Adipose tissue (tissue), 3 donors: Measurements from ENCODE around the gene HS6ST3. TPM values are rescaled to one million over a fixed set of nuclear protein-coding genes. Genes with fewer than 3 reads are reported as not detected.

Experiments used
- H3K27ac ChIP-seq: one replicate; pipeline ENCODE4 v1.5.1; 2013; ENCODE audit warnings: low read depth, low read length
- WGBS, 3 donors: extraction: QIAGEN DNeasy Blood & Tissue Kit; methylation state at CpG; one replicate each; pipeline ENCODE4 v1.1.7; 2013; 5-methylcytosine and 5-hydroxymethylcytosine counted together
- polyA plus RNA-seq, 3 donors: library from polyadenylated mRNA; stranded (reverse); fragments of 200-250 nt; gene quantifications; one replicate each; pipeline ENCODE4 v1.2.3, GENCODE V29; 2013
- donor health status: healthy with polysubstance abuse.
- donor health status: Bipolar disorder and iron deficiency.
- donor health status: healthy.

HS6ST3 gene
- polyA plus RNA-seq, 3 donors = 0.07 to 0.47 (median 0.34) TPM

DNA sequence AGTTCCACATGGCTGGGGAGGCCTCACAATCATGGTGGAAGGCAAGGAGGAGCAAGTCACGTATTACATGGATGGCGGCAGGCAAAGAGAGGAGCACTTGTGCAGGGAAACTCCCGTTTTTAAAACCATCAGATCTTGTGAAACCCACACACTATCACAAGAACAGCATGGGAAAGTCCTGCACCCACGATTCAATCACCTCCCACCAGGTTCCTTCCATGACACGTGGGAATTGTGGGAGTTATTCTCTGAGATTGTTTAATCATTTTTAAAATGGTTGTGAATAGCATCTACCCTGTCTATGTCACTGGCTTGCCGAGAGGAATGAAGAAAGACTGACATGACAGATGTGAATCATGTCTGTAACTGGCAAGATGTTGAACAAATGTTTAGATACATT is 301.7 kb downstream of the HS6ST3 start:
- 76 to 83% (median 81%) methylated on average over 6 of the region's 6 CpGs for WGBS, 3 donors
- no peak overlapping the region for H3K27ac ChIP-seq

DNA sequence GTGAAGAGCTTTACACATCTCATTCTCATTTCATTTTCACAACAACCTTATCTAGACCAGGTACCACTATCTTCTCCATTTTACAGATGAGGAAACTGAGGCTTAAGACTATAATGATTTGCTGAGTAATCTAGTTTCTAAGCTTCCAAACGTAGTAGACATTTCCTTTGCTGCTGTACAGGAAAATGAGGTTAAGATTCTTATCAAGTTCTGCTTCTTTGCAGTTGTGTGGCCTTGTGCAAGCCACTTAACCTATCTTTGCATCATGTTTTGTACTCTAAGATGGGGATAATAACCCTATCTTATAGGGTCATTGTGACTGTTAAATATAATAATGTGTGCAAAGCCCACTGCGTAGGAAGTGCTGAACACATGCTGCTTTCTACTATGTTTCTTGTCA is 307.9 kb downstream of the HS6ST3 start:
- 48 to 57% (median 57%) methylated on average over 2 of the region's 2 CpGs for WGBS, 3 donors
- no peak overlapping the region for H3K27ac ChIP-seq

DNA sequence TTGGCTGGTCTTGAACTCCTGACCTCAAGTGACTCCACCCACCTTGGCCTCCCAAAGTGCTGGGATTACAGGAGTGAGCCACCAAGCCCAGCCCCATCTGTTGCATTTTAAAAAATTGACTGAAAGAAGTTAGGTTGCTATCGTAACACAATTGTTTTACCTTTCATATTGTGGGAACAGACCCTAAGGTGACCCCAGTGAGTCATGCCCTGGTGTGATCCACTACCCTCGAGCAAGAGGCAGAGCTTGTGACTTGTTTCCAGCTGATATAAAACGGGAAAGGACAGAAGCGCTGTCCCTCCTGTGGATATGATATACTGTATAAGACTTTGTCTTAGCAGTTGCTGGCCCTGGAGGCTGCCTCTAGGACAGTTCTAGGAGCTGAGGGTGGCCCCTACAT is 308.6 kb downstream of the HS6ST3 start:
- no peak overlapping the region for H3K27ac ChIP-seq
- 61 to 90% (median 64%) methylated on average over 4 of the region's 4 CpGs for WGBS, 3 donors

DNA sequence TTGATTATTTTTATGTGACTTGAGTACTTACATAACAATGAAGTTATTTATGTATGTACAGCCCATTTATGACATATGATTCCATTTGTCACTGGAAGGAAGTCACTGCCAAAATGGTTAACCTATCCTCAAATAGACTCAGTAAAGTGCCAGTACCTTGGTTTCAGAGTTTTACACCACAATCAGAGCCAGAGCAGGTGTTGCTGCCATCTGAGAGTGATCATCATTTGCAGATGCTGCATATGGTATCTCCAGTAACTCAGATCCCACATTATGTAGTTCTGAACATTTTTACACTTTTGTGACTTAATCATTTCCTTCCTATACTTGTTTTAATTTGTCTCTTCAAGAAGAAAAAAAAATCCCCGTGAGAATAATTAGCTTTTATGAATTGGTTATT is 313.3 kb downstream of the HS6ST3 start:
- WGBS, 3 donors = 75 to 78% (median 78%) methylated on average over 1 of the region's 1 CpG
- H3K27ac ChIP-seq = no peak overlapping the region

DNA sequence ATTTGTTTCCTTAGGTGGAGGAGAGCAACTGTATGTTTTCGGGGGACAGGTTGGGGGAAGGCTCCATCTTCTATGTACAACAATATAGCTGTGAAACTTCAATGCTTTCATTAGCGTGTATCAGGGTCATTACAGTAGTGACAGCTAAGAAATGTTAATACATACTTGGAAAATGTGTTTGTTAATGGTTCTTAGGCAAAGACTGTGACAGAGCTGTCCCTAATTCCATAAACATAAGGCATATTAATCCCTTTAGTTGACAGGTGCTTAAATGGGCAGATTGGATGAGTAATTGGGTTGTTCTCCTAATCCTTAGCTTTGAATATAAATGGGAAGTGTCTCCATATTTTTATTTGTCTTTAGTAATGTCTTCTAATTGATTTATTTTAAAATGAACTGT is 313.7 kb downstream of the HS6ST3 start:
- WGBS, 3 donors = 77 to 85% (median 82%) methylated on average over 2 of the region's 2 CpGs
- H3K27ac ChIP-seq = no peak overlapping the region

DNA sequence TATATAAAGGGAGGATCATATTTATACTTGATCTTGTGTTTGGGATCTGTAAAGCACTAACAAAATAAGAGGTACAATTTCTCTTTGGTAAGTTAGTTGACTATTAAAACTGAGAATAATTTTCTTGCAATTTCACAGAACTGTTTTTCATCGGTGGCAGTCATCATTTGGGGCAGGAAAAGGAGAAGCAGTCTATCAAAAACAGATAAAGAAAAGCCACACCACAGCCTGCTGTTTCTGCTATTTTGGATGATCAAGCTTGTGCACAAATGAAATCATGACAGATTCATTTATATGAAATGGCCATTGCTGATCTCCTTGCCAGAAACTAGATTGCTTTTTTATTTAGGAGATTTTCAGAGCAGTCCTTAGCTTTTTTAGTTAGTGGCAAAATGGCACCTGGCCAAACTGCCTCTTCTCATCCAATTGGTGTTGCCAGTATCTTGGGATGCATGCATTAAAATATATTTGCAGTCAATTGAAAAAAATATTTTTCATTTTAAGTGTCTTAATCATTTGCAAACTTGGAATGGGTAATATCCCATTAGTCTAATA is 326.0 kb downstream of the HS6ST3 start:
- WGBS, 3 donors = 26 to 57% (median 34%) methylated on average over 1 of the region's 1 CpG
- H3K27ac ChIP-seq = no peak overlapping the region

DNA sequence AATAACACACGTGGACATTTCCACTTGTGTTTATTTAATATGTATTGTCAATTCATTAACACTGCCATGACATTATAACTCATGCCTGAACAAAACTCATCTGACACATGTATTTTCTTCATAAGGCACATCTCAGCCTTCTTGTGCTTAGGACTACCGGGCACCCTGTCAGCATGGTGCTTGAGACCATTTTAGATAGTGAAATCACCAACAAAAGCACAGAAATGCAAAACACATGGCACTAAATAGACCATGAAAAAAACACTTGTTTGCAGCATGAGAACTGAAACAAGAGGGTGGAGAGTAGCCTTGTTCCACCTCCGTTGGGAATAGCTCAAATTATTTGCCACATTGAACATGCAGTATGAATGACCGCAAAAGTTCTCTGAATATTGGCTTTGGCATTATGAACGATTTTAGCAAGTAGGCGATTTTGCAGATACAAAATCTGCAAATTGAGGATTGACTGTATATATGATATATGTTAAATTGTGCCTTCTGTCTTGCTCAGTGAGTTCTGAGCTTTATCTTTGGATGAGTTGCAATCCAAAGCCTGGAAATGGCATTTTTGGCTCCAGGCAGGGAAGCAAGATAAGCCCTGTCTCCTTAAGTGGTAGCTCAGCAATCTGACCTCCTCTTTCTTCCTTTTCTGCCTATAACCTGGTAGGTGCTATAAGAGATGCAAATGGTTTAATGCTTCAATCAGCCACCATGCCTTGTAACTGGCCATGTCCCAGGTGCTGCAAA is 328.2 kb downstream of the HS6ST3 start:
- H3K27ac ChIP-seq = no peak overlapping the region
- 75 to 87% (median 86%) methylated on average over 6 of the region's 6 CpGs for WGBS, 3 donors

DNA sequence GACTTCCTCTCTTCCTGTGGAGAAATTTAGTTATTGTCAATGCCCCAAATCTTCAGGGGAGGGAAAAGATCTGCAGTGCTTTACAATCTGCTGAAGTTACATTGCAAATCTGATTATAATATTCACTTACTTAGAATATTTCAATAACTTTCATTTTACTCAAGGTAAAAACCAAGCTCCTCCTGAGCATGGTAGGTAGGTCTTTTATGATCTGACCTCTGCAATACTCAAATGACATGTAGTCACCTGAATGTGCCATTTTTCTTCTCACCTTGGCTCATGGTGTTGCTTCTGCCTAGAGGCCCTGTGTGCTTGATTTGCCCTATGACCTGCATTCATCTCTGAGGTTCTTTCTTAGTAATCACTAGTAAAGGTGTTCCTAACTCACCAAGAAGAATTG is 331.4 kb downstream of the HS6ST3 start:
- H3K27ac ChIP-seq = no peak overlapping the region

DNA sequence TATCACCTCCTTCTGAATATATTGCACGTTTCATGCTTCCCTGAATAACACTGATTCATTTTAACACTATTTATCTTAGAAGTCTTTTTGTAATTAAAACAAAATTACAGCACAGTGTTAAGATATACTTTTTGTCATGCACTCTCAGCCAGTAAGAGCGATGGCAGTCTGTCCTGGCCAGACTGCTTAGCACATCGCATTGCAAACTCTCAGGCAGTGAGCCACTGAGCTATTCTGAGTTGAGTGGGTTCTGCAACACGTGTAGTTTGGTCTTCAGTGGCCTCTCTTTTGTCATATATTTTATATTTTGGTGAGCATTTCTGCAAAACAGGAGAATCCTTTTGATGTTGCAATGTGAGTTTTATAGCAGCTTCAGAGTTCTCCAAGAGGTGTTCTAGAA is 332.1 kb downstream of the HS6ST3 start:
- H3K27ac ChIP-seq = no peak overlapping the region
- 66 to 79% (median 67%) methylated on average over 4 of the region's 4 CpGs for WGBS, 3 donors

DNA sequence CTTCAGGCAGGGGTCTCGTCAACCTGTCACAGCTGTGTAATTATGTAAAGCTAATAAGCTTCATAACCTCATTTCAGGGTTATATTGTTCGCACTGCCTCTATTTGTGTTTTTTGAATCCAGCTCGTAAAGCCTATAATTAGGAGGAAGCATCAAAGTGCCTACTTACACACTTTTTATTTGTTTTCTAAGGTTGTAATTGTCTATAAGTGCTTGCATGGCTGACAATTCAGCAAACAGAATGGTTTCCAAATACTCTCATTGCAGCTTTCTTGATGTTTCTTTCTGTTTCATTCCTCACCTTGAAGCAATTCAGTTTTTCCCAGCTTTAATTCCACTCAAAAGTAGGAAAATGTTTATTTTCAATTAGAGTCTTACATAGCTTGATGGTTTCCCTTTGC is 336.3 kb downstream of the HS6ST3 start:
- no peak overlapping the region for H3K27ac ChIP-seq
- 79 to 85% (median 80%) methylated on average over 3 of the region's 3 CpGs for WGBS, 3 donors

DNA sequence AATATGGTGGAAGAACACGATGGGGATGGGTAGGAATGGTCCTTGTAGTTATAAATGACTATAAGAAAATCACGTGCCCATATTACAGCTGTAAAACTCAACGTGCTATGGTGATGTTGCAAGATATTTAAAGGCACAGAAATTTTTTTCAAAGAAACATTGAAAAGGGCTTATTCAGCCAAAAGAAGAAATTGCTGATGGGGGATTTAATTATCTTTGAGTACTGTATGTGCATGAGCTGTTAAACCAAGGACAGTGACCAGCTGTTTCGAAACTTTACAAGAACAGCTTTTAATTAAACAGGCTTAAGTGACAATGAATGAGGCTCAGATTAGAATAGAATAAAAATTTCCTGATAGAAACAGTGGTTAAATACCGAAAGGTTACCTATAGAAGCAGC is 339.0 kb downstream of the HS6ST3 start:
- 72 to 76% (median 75%) methylated on average over 5 of the region's 5 CpGs for WGBS, 3 donors
- H3K27ac ChIP-seq = no peak overlapping the region

DNA sequence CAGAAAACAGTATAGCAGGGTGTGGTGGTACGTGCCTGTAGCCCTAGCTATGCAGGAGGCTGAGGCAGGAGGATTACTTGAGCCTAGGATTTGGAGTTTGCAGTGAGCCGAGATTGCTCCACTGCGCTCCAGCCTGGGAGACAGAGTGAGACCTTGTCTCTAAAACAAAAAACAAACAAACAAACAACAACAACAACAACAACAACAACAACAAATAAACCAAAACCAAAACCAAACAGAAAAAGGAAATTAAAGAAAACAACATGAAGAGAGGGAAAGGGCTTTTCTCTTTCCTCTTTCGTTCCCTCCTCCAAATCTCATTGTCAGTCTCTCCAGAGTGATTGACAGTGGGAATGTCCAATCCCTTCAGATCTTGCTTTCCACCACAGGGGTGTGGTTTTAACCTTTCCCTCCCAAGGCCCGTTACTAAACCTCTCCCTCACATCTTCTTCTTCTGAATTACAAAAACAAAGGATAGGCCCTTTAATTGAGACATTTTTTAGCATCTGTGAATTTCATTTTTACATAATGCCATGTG is 341.2 kb downstream of the HS6ST3 start:
- H3K27ac ChIP-seq = no peak overlapping the region
- WGBS, 3 donors = 73 to 89% (median 81%) methylated on average over 5 of the region's 5 CpGs

DNA sequence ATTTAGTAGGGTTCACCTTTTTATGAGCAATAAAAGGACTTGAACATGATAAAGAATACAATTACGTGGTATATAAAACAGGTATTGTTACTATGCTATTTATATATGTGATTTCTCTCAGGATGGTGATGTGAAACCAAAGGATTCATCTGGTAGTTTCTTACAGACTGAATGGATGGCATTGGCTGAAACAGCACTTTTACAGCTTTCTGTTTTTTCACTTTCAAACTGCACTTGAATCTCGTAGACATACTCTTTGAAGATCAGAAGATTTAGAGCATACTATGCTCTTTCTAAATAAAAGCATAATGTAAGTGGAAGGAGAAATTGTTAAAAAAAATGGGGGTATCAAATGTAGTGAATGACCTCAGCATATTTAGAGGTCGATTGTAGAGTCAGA is 354.8 kb downstream of the HS6ST3 start:
- 53 to 57% (median 55%) methylated on average over 3 of the region's 3 CpGs for WGBS, 3 donors
- H3K27ac ChIP-seq = no peak overlapping the region

DNA sequence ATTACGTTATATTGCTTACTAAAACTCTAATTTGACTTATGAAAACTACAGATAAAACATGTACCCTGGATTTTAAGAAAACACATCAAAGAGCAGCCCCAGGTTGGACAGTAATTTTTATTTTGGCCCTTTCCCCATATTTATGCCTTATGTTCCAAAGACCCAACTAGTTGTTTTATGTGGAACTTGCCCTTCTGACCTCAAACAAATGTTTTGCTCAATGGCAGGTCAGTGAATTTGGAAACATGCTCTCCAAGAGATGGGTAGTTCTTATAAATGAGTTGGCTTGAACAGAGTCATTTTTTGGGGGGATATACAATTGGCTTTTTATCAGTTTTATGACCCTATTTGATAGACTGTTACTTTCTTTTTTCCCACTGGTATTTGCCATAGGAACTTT is 360.0 kb downstream of the HS6ST3 start:
- WGBS, 3 donors = 68 to 97% (median 80%) methylated on average over 1 of the region's 1 CpG
- H3K27ac ChIP-seq = no peak overlapping the region

DNA sequence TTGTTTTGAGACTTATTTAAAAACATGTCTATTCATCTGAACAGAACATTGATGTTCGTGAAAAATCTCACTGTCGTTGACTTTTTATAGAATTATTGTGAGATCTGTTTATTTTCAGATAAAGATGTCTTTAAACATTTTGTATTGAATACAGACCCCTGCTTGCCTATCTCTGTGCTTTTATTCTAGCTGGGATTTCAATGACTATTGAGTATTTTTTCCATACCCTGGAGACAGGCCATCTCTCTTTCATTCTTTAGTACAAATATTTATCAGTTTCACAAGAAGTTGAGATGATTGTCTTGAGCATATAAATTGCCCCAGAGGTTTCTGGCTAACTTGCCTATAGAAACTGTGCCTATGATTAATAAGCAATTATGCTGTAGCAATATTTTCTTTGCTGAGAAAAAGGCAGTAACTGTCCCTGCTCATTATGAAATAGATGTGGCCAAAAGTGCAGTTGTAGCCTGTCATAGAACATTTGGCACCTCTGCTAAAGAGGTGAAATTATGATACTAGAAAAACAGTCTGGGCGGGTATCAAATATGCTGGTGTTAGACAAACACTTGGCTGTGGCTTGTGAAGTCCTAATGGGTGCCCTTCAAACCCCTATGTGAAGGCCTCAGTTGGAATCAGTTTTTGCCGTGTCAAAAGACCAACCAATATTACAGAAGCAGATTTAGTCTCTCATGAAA is 360.6 kb downstream of the HS6ST3 start:
- 73 to 81% (median 78%) methylated on average over 4 of the region's 4 CpGs for WGBS, 3 donors
- no peak overlapping the region for H3K27ac ChIP-seq

DNA sequence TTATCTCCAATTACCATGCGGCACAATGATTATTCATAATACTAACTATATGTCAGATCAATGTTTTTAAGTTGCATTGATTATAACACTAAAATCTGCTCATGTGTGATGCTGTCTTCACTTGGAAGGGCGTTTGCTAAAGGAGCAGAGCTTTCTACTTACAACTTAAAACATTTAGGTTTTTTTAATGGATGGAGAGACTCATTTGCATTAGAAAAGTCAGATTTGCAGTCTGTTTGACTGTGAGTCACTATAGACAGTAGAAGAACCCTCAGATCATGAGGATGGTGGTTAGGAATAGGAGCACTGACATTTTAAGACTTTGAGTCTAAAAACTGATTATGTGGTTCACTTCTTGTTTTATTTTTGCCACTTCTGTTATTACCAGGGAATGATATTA is 364.6 kb downstream of the HS6ST3 start:
- no peak overlapping the region for H3K27ac ChIP-seq
- WGBS, 3 donors = 21 to 29% (median 26%) methylated on average over 2 of the region's 2 CpGs

DNA sequence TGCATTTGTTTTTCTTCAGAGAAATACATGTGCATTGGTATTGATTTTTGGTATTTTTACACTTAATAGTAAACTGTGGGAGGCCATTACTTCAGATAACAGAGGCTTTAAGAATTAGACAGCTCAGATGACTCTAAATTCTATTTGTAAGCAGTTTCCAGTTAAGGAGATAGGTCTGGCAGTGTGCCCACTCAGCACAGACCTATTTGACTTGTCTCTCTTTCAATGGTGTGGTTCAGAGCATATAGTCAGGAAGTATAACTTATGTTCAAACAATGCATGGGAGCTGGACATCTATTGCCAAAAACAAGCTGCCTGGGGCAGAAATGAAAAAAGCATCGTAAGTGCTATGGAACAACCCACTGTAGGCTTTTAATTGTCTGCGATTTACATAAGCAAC is 370.7 kb downstream of the HS6ST3 start:
- H3K27ac ChIP-seq = no peak overlapping the region
- 48 to 75% (median 58%) methylated on average over 2 of the region's 2 CpGs for WGBS, 3 donors

DNA sequence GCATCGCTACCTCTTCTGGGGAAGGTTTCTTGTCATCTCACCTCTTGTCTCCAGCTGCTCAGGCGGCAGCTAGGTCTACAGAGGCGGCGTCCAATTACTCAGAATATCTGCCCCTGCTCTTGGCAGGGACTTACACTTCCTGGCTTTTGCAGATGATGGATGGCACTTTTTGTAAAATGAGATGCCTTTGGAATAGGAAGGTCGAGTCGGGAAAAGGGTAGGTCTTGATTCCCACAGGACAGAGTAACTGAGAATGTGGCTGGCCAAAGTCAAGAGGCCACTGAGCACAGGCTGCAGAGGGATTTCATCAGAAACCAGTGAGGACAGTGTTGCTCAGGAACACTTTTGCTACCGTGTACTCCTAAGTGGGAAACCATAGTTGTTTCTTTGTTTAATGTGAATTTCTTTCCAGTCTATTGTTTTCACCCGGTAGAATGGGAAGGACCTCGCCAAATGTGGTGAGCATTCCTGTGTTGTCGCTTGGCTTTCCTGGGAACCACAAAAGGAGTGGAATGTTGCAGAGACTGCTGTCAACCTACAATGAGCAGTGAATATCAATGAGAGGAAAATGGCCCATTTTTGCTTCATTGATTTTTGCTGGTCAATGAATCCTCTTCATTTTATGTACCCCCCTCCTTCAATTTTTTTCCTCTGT is 383.7 kb downstream of the HS6ST3 start:
- 51 to 57% (median 55%) methylated on average over 10 of the region's 10 CpGs for WGBS, 3 donors
- no peak overlapping the region for H3K27ac ChIP-seq

DNA sequence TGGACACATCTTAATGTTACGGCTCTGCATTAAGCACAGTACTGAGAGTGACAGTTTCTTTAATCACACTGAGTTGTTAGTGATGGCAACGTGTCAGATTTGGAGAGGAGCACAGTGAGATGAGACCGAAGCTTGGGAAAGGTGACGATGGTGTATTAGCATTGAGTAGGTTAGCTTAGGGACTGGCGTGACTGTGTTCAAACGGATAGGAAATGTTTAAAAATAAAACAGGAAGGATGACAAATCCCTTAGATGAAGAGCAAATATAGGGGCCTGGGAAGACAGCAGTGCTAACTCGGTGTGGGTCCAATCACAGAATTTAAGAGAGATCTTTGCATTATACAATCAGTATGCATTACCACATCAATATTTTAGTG is 384.3 kb downstream of the HS6ST3 start:
- WGBS, 3 donors = 64 to 71% (median 65%) methylated on average over 7 of the region's 7 CpGs
- H3K27ac ChIP-seq = no peak overlapping the region
